Liver (tissue), 9 donors: ENCODE data around the gene HEPACAM. TPM values are rescaled to one million over a fixed set of nuclear protein-coding genes. Genes with fewer than 3 reads are reported as not detected.

Source experiments
- DNase-seq: peaks from one replicate; pipeline ENCODE4 v3.0.0-alpha.2; 2017; ENCODE audit warnings: low spot score
- H3K27ac ChIP-seq, 2 donors: one replicate each; pipeline ENCODE4 v1.7.0; 2013; ENCODE audit warnings: inconsistent platforms in 2 of 2, low read length in 2 of 2, control low read depth in 1 of 2, low read depth in 1 of 2, mild to moderate bottlenecking in 1 of 2
- H3K27me3 ChIP-seq, 4 donors: one replicate each; pipeline versions ENCODE4 v1.6.1 to v1.7.0; 2013; ENCODE audit warnings: low read length in 3 of 4, inconsistent platforms in 1 of 4, mild to moderate bottlenecking in 1 of 4, moderate library complexity in 1 of 4; ENCODE audit not compliant: control insufficient read depth in 4 of 4, insufficient read depth in 4 of 4
- H3K36me3 ChIP-seq, 4 donors: one replicate each; pipeline versions ENCODE4 v1.6.1 to v1.7.0; 2013; ENCODE audit warnings: low read length in 3 of 4, mild to moderate bottlenecking in 3 of 4, low read depth in 1 of 4, moderate library complexity in 1 of 4; ENCODE audit not compliant: control insufficient read depth in 4 of 4, insufficient read depth in 3 of 4
- H3K4me1 ChIP-seq, 4 donors: one replicate each; pipeline versions ENCODE4 v1.6.1 to v1.7.0; 2013; ENCODE audit warnings: low read length in 3 of 4, mild to moderate bottlenecking in 3 of 4, moderate library complexity in 1 of 4; ENCODE audit not compliant: control insufficient read depth in 4 of 4, insufficient read depth in 4 of 4
- H3K4me3 ChIP-seq, 3 donors: one replicate each; pipeline versions ENCODE4 v1.6.1 to v1.7.0; 2013; ENCODE audit warnings: low read length in 3 of 3, control low read depth in 1 of 3, low read depth in 1 of 3, mild to moderate bottlenecking in 1 of 3
- H3K9ac ChIP-seq, 2 donors: one replicate each; pipeline ENCODE4 v1.7.0; 2013; ENCODE audit warnings: low read length in 2 of 2, mild to moderate bottlenecking in 2 of 2, moderate library complexity in 2 of 2, control low read depth in 1 of 2, low read depth in 1 of 2
- H3K9me3 ChIP-seq, 4 donors: one replicate each; pipeline versions ENCODE4 v1.6.1 to v1.7.0; 2013; ENCODE audit warnings: low read length in 3 of 4; ENCODE audit not compliant: control insufficient read depth in 4 of 4
- EGR1 ChIP-seq, 2 donors: IDR thresholded peaks; 2 replicates each; pipeline ENCODE4 v1.6.1; 2016 to 2018; ENCODE audit warnings: antibody characterized with exemption in 2 of 2, low read depth in 2 of 2
- FOXA1 ChIP-seq: IDR thresholded peaks from 2 replicates; pipeline ENCODE4 v1.6.1; 2016; ENCODE audit warnings: antibody characterized with exemption
- FOXA2 ChIP-seq: IDR thresholded peaks from 2 replicates; pipeline ENCODE4 v1.6.1; 2016; ENCODE audit warnings: antibody characterized with exemption
- GABPA ChIP-seq, 2 donors: IDR thresholded peaks in 1 of 2; conservative IDR thresholded peaks in 1 of 2; 2 replicates each; pipeline ENCODE4 v1.6.1; 2016; ENCODE audit warnings: antibody characterized with exemption in 2 of 2, mild to moderate bottlenecking in 1 of 2, moderate library complexity in 1 of 2
- HNF4A ChIP-seq, 2 donors: conservative IDR thresholded peaks; 2 replicates each; pipeline ENCODE4 v1.6.1; 2016; ENCODE audit warnings: antibody characterized with exemption in 2 of 2, mild to moderate bottlenecking in 2 of 2
- JUND ChIP-seq, 2 donors: IDR thresholded peaks; 2 replicates each; pipeline ENCODE4 v1.6.1; 2016; ENCODE audit warnings: antibody characterized with exemption in 2 of 2
- RAD21 ChIP-seq, 2 donors: IDR thresholded peaks; 2 replicates each; pipeline ENCODE4 v1.6.1; 2016; ENCODE audit warnings: antibody characterized with exemption in 2 of 2, mild to moderate bottlenecking in 2 of 2
- RXRA ChIP-seq, 2 donors: IDR thresholded peaks; 2 replicates each; pipeline ENCODE4 v1.6.1; 2017 to 2018; ENCODE audit warnings: antibody characterized with exemption in 2 of 2, mild to moderate bottlenecking in 1 of 2
- SP1 ChIP-seq: IDR thresholded peaks from 2 replicates; pipeline ENCODE4 v1.6.1; 2018; ENCODE audit warnings: antibody characterized with exemption, mild to moderate bottlenecking
- TAF1 ChIP-seq: conservative IDR thresholded peaks from 2 replicates; pipeline ENCODE4 v1.6.1; 2016; ENCODE audit warnings: antibody characterized with exemption, mild to moderate bottlenecking
- YY1 ChIP-seq: IDR thresholded peaks from 2 replicates; pipeline ENCODE4 v1.6.1; 2016; ENCODE audit warnings: antibody characterized with exemption, mild to moderate bottlenecking
- WGBS: extraction: QIAGEN DNeasy Blood & Tissue Kit; methylation state at CpG from one replicate; pipeline ENCODE4 v1.1.7; 2013; 5-methylcytosine and 5-hydroxymethylcytosine counted together
- polyA plus RNA-seq, 2 donors: library from polyadenylated mRNA; stranded (reverse) in 1 of 2; unstranded in 1 of 2; fragments of 200-250 nt in 1 of 2; fragments of >200 nt in 1 of 2; fragmentation: Nextera tagmentation in 1 of 2; extraction: Ambion mirVana in 1 of 2; gene quantifications; one replicate each; pipeline versions ENCODE4 v1.2.1 to v1.2.3, GENCODE V29; 2013 to 2015
- total RNA-seq, 2 donors: library from RNA; depleted of rRNA; stranded (reverse); fragments of >200 nt; gene quantifications; one replicate each; pipeline ENCODE4 v1.2.3, GENCODE V29; 2014
- TF ChIP-seq, protein P1 (sequence below): IDR thresholded peaks from 2 replicates; pipeline ENCODE4 v1.6.1; 2016; ENCODE audit warnings: antibody characterized with exemption
- TF ChIP-seq, protein P2 (sequence below): IDR thresholded peaks from 2 replicates; pipeline ENCODE4 v1.6.1; 2016; ENCODE audit warnings: antibody characterized with exemption, mild to moderate bottlenecking
- TF ChIP-seq, protein P3 (sequence below): fragments of 150-350 bp; IDR thresholded peaks from 2 replicates; pipeline ENCODE4 v1.5.1; 2017; ENCODE audit warnings: improper control_type of control experiment, low read depth, low read length; ENCODE audit not compliant: missing input control
- TF ChIP-seq, protein P4 (sequence below): IDR thresholded peaks from 2 replicates; pipeline ENCODE4 v1.6.1; 2016; ENCODE audit warnings: antibody characterized with exemption
- TF ChIP-seq, protein P5 (sequence below): IDR thresholded peaks from 2 replicates; pipeline ENCODE4 v1.6.1; 2016; ENCODE audit warnings: antibody characterized with exemption
- donor health status: healthy.
- donor health status: healthy.
- donor health status: healthy.
- donor health status: healthy.
- donor health status: healthy.

HEPACAM gene
- total and polyA plus RNA-seq, 4 donors, result 0.79 to 7.1 (median 3.3) TPM; not detected in 1

DNA sequence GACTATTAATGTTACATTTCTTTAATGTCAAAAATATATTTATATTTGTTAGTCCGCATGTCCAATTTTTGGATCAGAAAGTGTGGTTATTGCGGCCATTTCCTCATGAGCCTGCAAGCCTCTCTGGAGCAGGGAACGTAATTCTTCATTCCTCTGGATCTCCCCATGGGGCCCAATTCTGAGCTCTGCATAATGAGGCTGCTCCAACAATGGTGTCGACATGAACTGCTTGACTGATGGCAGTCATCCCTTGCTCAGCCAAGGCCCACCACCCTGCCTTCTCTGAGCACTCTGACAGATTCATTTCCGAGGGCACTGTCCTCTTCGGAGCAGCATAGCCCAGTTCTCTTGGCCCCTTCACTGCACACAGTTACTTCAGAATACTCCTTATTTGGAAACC lies 3.1 kb upstream of the HEPACAM start:
- WGBS, result 93% methylated on average over 6 of the region's 6 CpGs
- Histone ChIP-seq H3K27ac (no peak overlapping the region), H3K36me3 (no peaks in the 10 kb centered on the region), H3K4me1 (peaks cover 3 to 24% (median 13%) of the 10 kb centered on the region in 4 donors), H3K27me3 (no peaks in the 10 kb centered on the region), H3K4me3 (no peak overlapping the region), H3K9me3 (no peaks in the 10 kb centered on the region), H3K9ac (no peak overlapping the region)
- DNase-seq, result no peak
- TF ChIP-seq, protein P1, sequence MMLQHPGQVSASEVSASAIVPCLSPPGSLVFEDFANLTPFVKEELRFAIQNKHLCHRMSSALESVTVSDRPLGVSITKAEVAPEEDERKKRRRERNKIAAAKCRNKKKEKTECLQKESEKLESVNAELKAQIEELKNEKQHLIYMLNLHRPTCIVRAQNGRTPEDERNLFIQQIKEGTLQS, result no peak
- TF ChIP-seq GABPA (IDR thresholded peaks at IDR 0.05 in 1 of 2, conservative IDR thresholded peaks at IDR 0.05 in 1 of 2), result no peak
- TF ChIP-seq, protein P2, sequence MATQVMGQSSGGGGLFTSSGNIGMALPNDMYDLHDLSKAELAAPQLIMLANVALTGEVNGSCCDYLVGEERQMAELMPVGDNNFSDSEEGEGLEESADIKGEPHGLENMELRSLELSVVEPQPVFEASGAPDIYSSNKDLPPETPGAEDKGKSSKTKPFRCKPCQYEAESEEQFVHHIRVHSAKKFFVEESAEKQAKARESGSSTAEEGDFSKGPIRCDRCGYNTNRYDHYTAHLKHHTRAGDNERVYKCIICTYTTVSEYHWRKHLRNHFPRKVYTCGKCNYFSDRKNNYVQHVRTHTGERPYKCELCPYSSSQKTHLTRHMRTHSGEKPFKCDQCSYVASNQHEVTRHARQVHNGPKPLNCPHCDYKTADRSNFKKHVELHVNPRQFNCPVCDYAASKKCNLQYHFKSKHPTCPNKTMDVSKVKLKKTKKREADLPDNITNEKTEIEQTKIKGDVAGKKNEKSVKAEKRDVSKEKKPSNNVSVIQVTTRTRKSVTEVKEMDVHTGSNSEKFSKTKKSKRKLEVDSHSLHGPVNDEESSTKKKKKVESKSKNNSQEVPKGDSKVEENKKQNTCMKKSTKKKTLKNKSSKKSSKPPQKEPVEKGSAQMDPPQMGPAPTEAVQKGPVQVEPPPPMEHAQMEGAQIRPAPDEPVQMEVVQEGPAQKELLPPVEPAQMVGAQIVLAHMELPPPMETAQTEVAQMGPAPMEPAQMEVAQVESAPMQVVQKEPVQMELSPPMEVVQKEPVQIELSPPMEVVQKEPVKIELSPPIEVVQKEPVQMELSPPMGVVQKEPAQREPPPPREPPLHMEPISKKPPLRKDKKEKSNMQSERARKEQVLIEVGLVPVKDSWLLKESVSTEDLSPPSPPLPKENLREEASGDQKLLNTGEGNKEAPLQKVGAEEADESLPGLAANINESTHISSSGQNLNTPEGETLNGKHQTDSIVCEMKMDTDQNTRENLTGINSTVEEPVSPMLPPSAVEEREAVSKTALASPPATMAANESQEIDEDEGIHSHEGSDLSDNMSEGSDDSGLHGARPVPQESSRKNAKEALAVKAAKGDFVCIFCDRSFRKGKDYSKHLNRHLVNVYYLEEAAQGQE, result no peak
- TF ChIP-seq SP1, result no peak
- TF ChIP-seq, protein P3, sequence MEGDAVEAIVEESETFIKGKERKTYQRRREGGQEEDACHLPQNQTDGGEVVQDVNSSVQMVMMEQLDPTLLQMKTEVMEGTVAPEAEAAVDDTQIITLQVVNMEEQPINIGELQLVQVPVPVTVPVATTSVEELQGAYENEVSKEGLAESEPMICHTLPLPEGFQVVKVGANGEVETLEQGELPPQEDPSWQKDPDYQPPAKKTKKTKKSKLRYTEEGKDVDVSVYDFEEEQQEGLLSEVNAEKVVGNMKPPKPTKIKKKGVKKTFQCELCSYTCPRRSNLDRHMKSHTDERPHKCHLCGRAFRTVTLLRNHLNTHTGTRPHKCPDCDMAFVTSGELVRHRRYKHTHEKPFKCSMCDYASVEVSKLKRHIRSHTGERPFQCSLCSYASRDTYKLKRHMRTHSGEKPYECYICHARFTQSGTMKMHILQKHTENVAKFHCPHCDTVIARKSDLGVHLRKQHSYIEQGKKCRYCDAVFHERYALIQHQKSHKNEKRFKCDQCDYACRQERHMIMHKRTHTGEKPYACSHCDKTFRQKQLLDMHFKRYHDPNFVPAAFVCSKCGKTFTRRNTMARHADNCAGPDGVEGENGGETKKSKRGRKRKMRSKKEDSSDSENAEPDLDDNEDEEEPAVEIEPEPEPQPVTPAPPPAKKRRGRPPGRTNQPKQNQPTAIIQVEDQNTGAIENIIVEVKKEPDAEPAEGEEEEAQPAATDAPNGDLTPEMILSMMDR, result no peak
- TF ChIP-seq, protein P4, sequence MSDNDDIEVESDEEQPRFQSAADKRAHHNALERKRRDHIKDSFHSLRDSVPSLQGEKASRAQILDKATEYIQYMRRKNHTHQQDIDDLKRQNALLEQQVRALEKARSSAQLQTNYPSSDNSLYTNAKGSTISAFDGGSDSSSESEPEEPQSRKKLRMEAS, result no peak
- no peak for TF ChIP-seq JUND (IDR thresholded peaks at IDR 0.05)
- no peak for TF ChIP-seq TAF1
- no peak for TF ChIP-seq RXRA (IDR thresholded peaks at IDR 0.05)
- no peak for TF ChIP-seq YY1
- no peak for TF ChIP-seq EGR1 (IDR thresholded peaks at IDR 0.05; ENCODE audit: low read depth in 2 of 2)
- no peak for TF ChIP-seq FOXA1
- no peak for TF ChIP-seq RAD21 (IDR thresholded peaks at IDR 0.05)
- TF ChIP-seq, protein P5, sequence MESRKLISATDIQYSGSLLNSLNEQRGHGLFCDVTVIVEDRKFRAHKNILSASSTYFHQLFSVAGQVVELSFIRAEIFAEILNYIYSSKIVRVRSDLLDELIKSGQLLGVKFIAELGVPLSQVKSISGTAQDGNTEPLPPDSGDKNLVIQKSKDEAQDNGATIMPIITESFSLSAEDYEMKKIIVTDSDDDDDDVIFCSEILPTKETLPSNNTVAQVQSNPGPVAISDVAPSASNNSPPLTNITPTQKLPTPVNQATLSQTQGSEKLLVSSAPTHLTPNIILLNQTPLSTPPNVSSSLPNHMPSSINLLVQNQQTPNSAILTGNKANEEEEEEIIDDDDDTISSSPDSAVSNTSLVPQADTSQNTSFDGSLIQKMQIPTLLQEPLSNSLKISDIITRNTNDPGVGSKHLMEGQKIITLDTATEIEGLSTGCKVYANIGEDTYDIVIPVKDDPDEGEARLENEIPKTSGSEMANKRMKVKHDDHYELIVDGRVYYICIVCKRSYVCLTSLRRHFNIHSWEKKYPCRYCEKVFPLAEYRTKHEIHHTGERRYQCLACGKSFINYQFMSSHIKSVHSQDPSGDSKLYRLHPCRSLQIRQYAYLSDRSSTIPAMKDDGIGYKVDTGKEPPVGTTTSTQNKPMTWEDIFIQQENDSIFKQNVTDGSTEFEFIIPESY, result no peak
- no peak for TF ChIP-seq HNF4A (conservative IDR thresholded peaks at IDR 0.05)
- TF ChIP-seq FOXA2, result no peak
